ENCODE results near the gene TGFBR2.

The TGFBR2 gene

GRCh38 chr3:30699927-30700326 lies 93.5 kb downstream of the TGFBR2 start:
- H3K4me3 Mint-ChIP-seq, result no peak overlapping the region
- peaks cover 6% of the 10 kb centered on the region for H3K27me3 Mint-ChIP-seq (ENCODE audit: low read depth)
- H3K27ac Mint-ChIP-seq, result no peak overlapping the region
- H3K36me3 Mint-ChIP-seq (ENCODE audit: low read depth), result peaks cover 4% of the 10 kb centered on the region
- peaks cover 23% of the 10 kb centered on the region for H3K4me1 Mint-ChIP-seq
- TF ChIP-seq, protein P1, sequence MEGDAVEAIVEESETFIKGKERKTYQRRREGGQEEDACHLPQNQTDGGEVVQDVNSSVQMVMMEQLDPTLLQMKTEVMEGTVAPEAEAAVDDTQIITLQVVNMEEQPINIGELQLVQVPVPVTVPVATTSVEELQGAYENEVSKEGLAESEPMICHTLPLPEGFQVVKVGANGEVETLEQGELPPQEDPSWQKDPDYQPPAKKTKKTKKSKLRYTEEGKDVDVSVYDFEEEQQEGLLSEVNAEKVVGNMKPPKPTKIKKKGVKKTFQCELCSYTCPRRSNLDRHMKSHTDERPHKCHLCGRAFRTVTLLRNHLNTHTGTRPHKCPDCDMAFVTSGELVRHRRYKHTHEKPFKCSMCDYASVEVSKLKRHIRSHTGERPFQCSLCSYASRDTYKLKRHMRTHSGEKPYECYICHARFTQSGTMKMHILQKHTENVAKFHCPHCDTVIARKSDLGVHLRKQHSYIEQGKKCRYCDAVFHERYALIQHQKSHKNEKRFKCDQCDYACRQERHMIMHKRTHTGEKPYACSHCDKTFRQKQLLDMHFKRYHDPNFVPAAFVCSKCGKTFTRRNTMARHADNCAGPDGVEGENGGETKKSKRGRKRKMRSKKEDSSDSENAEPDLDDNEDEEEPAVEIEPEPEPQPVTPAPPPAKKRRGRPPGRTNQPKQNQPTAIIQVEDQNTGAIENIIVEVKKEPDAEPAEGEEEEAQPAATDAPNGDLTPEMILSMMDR (IDR thresholded peaks at IDR 0.05; ENCODE audit: unreplicated experiment in 3 of 3), result no peak
- H3K9me3 Mint-ChIP-seq, result peaks cover 16% of the 10 kb centered on the region

DNA sequence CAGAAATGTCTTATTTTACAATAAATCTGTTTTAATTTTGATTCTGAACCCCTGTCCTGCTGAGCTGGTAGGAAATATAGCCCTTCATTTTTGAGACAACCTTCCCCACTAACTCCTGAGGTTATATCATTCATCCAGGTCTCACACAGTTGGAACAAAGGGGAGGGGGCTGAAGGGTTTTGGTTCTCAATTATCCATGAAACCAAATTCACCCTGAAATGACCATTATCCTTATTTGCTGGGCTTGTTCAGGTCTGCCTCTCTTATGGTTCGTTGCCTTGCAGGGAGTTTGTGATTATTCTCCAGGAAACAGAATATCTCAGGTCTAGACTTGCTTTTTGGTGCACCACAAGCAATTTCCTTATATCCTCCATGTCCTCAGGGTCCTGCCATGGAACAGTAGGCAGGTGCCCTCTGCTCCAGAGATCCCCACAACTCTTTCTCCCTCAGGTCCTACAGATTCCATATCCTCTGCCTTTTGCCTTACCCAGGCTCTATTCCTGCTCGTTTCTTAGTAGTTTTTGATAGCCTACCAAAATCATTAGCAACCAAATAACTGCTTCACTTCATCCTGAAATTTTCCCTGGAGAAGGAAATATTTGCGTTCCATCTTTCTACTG lies 94.4 kb downstream of the TGFBR2 start:
- H3K9me3 Mint-ChIP-seq, result peaks cover 16% of the 10 kb centered on the region
- H3K27ac Mint-ChIP-seq, result no peak overlapping the region
- TF ChIP-seq, protein P1 (IDR thresholded peaks at IDR 0.05; ENCODE audit: unreplicated experiment in 3 of 3), result no peak
- peaks cover 15% of the 10 kb centered on the region for H3K4me1 Mint-ChIP-seq
- H3K36me3 Mint-ChIP-seq (ENCODE audit: low read depth), result peaks cover 4% of the 10 kb centered on the region
- peaks cover 6% of the 10 kb centered on the region for H3K27me3 Mint-ChIP-seq (ENCODE audit: low read depth)
- no peak overlapping the region for H3K4me3 Mint-ChIP-seq

GRCh38 chr3:30702038-30702827 lies 95.8 kb downstream of the TGFBR2 start:
- peaks cover 6% of the 10 kb centered on the region for H3K36me3 Mint-ChIP-seq (ENCODE audit: low read depth)
- H3K4me1 Mint-ChIP-seq, result peaks cover 2% of the 10 kb centered on the region
- TF ChIP-seq, protein P1 (IDR thresholded peaks at IDR 0.05; ENCODE audit: unreplicated experiment in 3 of 3), result no peak
- H3K27me3 Mint-ChIP-seq (ENCODE audit: low read depth), result peaks cover 6% of the 10 kb centered on the region
- H3K4me3 Mint-ChIP-seq, result no peak overlapping the region
- H3K9me3 Mint-ChIP-seq, result peaks cover 21% of the 10 kb centered on the region
- H3K27ac Mint-ChIP-seq, result no peak overlapping the region

GRCh38 chr3:30702828-30703397 lies 96.5 kb downstream of the TGFBR2 start:
- peaks cover 6% of the 10 kb centered on the region for H3K27me3 Mint-ChIP-seq (ENCODE audit: low read depth)
- TF ChIP-seq, protein P1 (IDR thresholded peaks at IDR 0.05; ENCODE audit: unreplicated experiment in 3 of 3), result no peak
- H3K4me1 Mint-ChIP-seq, result no peaks in the 10 kb centered on the region
- H3K4me3 Mint-ChIP-seq, result no peak overlapping the region
- peaks cover 6% of the 10 kb centered on the region for H3K36me3 Mint-ChIP-seq (ENCODE audit: low read depth)
- H3K27ac Mint-ChIP-seq, result no peak overlapping the region
- peaks cover 22% of the 10 kb centered on the region for H3K9me3 Mint-ChIP-seq

DNA sequence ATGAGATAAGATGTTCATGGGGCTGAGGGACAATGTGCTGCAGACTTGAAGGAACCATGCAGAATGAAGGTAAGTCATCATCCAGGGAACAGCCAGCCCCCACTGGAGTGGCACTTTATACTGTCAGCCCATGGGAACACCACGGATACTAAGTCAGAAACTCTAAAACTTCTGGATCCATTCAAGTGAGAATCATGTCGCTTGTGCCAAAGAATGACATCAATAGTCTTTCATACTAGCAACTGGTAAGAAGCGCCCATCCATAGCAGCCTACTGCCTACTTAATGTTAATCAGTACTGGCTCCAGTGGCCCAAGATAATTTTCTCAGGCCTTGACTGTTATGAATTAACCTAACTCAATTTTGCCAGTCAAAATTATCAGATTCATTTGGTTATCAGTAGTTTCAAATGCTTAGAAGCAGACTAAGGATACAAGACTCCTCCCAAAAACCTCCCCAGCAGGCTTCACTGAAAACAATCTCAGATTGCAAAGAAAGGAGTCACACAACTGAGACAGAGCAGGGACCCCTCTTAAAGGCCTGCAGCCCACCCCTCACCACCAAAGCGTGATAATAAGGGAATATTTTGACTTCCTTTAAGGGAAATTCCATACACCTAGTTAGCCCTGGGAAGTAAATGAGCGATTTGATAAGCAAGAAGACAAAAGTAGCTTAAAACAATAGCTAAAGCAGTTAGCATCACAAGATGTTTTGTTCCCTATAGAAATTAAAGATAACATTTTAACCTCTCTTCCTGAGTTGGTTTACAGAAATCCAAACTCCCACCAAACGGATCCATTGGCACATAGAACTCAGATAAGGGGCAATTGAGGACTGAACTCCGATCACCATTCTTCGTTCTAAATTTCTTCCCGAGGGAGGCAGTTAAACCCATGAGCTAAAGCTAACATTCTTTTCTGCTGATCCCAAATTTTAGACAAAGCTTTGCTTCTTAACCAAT lies 98.8 kb downstream of the TGFBR2 start:
- Mint-ChIP-seq H3K4me1 (no peaks in the 10 kb centered on the region), H3K4me3 (no peak overlapping the region), H3K27me3 (ENCODE audit: low read depth) (no peaks in the 10 kb centered on the region), H3K27ac (no peak overlapping the region), H3K36me3 (ENCODE audit: low read depth) (peaks cover 6% of the 10 kb centered on the region), H3K9me3 (peaks cover 22% of the 10 kb centered on the region)
- TF ChIP-seq, protein P1 (IDR thresholded peaks at IDR 0.05; ENCODE audit: unreplicated experiment in 3 of 3), result no peak

All from nephron (organoid).